Heart right ventricle (tissue), 16 donors: ENCODE measurements around the gene ADH6. TPM values are rescaled to one million over a fixed set of nuclear protein-coding genes. Genes with fewer than 3 reads are reported as not detected.

Source experiments
- ATAC-seq, 8 donors: fragments of 200-7000 bp; cut with Tn5 transposase; one replicate each; pipeline ENCODE4 v1.9.1; 2020; ENCODE audit warnings: mild to moderate bottlenecking in 8 of 8, moderate library complexity in 8 of 8, moderate number of reproducible peaks in 1 of 8
- DNase-seq, 2 donors: peaks; one replicate each; pipeline ENCODE4 v3.0.0-alpha.2; 2020
- H3K27ac ChIP-seq, 10 donors: fragments of 200-600 bp; sonication (generic) in 2 of 10; one replicate each; pipeline versions ENCODE4 v1.5.0 to v1.8.0; 2020 to 2022; ENCODE audit warnings: mild to moderate bottlenecking in 3 of 10
- H3K27me3 ChIP-seq, 7 donors: fragments of 200-600 bp; one replicate each; pipeline ENCODE4 v1.8.0; 2021 to 2022; ENCODE audit warnings: mild to moderate bottlenecking in 2 of 7
- H3K36me3 ChIP-seq, 9 donors: fragments of 200-600 bp; sonication (generic) in 1 of 9; one replicate each; pipeline versions ENCODE4 v1.5.0 to v1.8.0; 2020 to 2022; ENCODE audit warnings: mild to moderate bottlenecking in 2 of 9
- H3K4me1 ChIP-seq, 9 donors: fragments of 200-600 bp; sonication (generic) in 1 of 9; one replicate each; pipeline versions ENCODE4 v1.5.0 to v1.8.0; 2020 to 2022; ENCODE audit warnings: mild to moderate bottlenecking in 4 of 9
- H3K4me3 ChIP-seq, 10 donors: fragments of 200-600 bp; sonication (generic) in 2 of 10; one replicate each; pipeline versions ENCODE4 v1.5.0 to v1.8.0; 2020 to 2022; ENCODE audit warnings: mild to moderate bottlenecking in 7 of 10, moderate library complexity in 2 of 10
- H3K9me3 ChIP-seq, 11 donors: fragments of 200-600 bp in 10 of 11; sonication (generic) in 2 of 11; one replicate each; pipeline versions ENCODE4 v1.5.0 to v1.8.0; 2013 to 2022; ENCODE audit warnings: mild to moderate bottlenecking in 2 of 11, control low read depth in 1 of 11, moderate library complexity in 1 of 11
- WGBS, 2 donors: extraction: QIAGEN DNeasy Blood & Tissue Kit; methylation state at CpG; one replicate each; pipeline ENCODE4 v1.1.7; 2013; ENCODE audit warnings: inconsistent platforms in 1 of 2; 5-methylcytosine and 5-hydroxymethylcytosine counted together
- intact Hi-C, 10 donors: fragments of 100-400 bp; cut with DNase I; formaldehyde crosslinking; loops; one replicate each; pipeline versions ENCODE4 v1.11.1 to v1.14.2; 2022
- polyA plus RNA-seq, 2 donors: library from polyadenylated mRNA; stranded (reverse); fragments of 200-250 nt; gene quantifications; one replicate each; pipeline ENCODE4 v1.2.3, GENCODE V29; 2013
- total RNA-seq, 10 donors: library from RNA; stranded (reverse); fragmentation: NEBNext Ultra II Directional in 3 of 10; extraction: Animal tissue kit (Norgen Biotek cat#: 25700) in 3 of 10; gene quantifications; one replicate each; pipeline versions ENCODE4 v1.2.1 to v1.2.4, GENCODE V29; 2021 to 2023
- TF ChIP-seq, protein P1 (sequence below), 9 donors: fragments of 200-600 bp; sonication (generic) in 2 of 9; IDR thresholded peaks; one replicate each; pipeline versions ENCODE4 v1.5.0 to v1.8.0; 2021 to 2022; ENCODE audit warnings: antibody characterized with exemption in 9 of 9, mild to moderate bottlenecking in 5 of 9, moderate library complexity in 1 of 9
- donor health status: Arrhythmogenic right ventricular cardiomyopathy.
- donor health status: ischemic (EF 13 %, LVEDD 7.1; RV severe dilation, severe dysfunction).
- donor health status: healthy with polysubstance abuse.
- donor health status: DM: no; HTN: yes; CAD: no.
- donor health status: DM: no; HTN: no; CAD: no.
- donor health status: ischemic (EF 25% LVEDD 6.9; RV normal size, moderate dysfunction).
- donor health status: ischemic (EF 25% LVEDD 5.7; RV mildly dilated, moderate dysfunction).
- donor health status: healthy.
- donor health status: DM: yes; HTN: yes; CAD: no.
- donor health status: Ischemic cardiomyopathy.
- donor health status: ischemic (EF 35%, LVEDD 5.7; RV mildly dilated, moderate dysfunction).
- donor health status: nonischemic (EF 11% LVEDD 7.7; RV severe dilation, severe dysfunction).
- donor health status: DM: yes; HTN: yes; CAD: no.
- donor health status: PGD.
- donor health status: ischemic (EF 29% LVEDD 5.4; RV normal size, mild dysfunction).
- donor health status: nonischemic (EF 23%, LVEDD 6.1; RV moderate dilation, normal function).

ADH6 gene
- total and polyA plus RNA-seq, 12 donors = 0.08 TPM; not detected in 11

- ATAC-seq (no peak), DNase-seq (no peak)
- TF ChIP-seq, protein P1, sequence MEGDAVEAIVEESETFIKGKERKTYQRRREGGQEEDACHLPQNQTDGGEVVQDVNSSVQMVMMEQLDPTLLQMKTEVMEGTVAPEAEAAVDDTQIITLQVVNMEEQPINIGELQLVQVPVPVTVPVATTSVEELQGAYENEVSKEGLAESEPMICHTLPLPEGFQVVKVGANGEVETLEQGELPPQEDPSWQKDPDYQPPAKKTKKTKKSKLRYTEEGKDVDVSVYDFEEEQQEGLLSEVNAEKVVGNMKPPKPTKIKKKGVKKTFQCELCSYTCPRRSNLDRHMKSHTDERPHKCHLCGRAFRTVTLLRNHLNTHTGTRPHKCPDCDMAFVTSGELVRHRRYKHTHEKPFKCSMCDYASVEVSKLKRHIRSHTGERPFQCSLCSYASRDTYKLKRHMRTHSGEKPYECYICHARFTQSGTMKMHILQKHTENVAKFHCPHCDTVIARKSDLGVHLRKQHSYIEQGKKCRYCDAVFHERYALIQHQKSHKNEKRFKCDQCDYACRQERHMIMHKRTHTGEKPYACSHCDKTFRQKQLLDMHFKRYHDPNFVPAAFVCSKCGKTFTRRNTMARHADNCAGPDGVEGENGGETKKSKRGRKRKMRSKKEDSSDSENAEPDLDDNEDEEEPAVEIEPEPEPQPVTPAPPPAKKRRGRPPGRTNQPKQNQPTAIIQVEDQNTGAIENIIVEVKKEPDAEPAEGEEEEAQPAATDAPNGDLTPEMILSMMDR (IDR thresholded peaks at IDR 0.05) = no peak
- no peak overlapping the region for H3K27ac ChIP-seq
- no peaks in the 10 kb centered on the region for H3K36me3 ChIP-seq
- no peak overlapping the region for H3K4me3 ChIP-seq
- H3K9me3 ChIP-seq = peaks cover 0 to 10% (median 0%) of the 10 kb centered on the region in 11 donors
- no peaks in the 10 kb centered on the region for H3K4me1 ChIP-seq
- WGBS, 2 donors = 31 to 47% methylated on average over 1 of the region's 1 CpG
- intact Hi-C loops = no loop called here
- H3K27me3 ChIP-seq = no peaks in the 10 kb centered on the region
Observed at GRCh38 chr4:99219479-99219878, 433 bp upstream of the ADH6 start.

GRCh38 chr4:99215521-99215920 lies 3.5 kb downstream of the ADH6 start:
- H3K9me3 ChIP-seq = peaks cover 0 to 6% (median 0%) of the 10 kb centered on the region in 11 donors
- H3K4me3 ChIP-seq = no peak overlapping the region
- no peaks in the 10 kb centered on the region for H3K27me3 ChIP-seq
- intact Hi-C loops = no loop called here
- 75 to 87% methylated on average over 3 of the region's 3 CpGs for WGBS, 2 donors
- H3K36me3 ChIP-seq = no peaks in the 10 kb centered on the region
- no peak overlapping the region for H3K27ac ChIP-seq
- TF ChIP-seq, protein P1 (IDR thresholded peaks at IDR 0.05) = no peak
- ATAC-seq (no peak), DNase-seq (no peak)
- H3K4me1 ChIP-seq = no peaks in the 10 kb centered on the region

DNA sequence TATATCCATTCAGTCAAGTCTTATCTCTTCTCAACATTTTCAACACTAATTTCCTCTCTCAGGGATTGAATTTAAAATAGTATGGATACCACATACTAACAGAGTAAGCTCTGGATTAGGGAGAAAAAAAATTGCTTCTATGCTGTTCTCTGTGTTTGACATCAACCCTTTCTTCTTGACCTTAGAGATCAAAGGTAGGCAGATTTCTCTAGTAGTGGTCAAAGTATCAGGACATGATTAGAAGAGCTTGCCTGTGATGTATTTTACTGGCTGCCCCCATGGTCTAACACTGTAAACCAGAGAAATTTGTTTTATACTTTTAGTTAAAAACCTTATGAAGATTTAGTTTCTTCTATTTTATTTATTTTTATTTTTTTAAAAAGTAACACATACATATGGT lies 8.3 kb downstream of the ADH6 start:
- no peak for ATAC-seq
- no peaks in the 10 kb centered on the region for H3K9me3 ChIP-seq

DNA sequence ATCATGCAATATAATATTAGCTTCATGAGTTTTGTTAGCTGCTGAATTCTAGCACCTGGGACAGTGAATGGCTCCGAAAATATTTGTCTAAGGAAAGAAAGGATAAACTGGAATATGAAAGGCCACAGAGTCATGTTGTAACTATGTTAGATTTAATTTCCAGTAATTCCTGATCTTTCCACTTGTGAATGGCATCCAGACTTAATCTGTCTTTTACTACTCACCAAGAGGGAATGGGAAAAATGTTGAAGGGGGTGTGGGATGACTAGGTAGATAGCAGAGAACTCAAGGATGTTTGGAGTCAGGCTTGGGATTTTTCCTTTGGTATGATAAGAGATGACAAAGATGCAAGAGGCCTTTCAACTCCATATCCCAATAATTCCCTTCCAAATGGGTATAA lies 9.4 kb downstream of the ADH6 start:
- intact Hi-C loops = loop anchor here in 5 of 10 donors (10.0 kb wide), 3 partner anchors 95 to 195 kb away; partner anchors contain the start of gene ADH1B (in 1 of the 5)
- Histone ChIP-seq H3K4me1 (peaks cover 0 to 4% (median 0%) of the 10 kb centered on the region in 9 donors), H3K4me3 (no peak overlapping the region), H3K36me3 (no peaks in the 10 kb centered on the region), H3K9me3 (no peaks in the 10 kb centered on the region), H3K27me3 (no peaks in the 10 kb centered on the region), H3K27ac (no peak overlapping the region)
- 83 to 89% methylated on average over 1 of the region's 1 CpG for WGBS, 2 donors
- ATAC-seq (no peak), DNase-seq (no peak)
- TF ChIP-seq, protein P1 (IDR thresholded peaks at IDR 0.05) = no peak

More for the DNA sequence above, 8.3 kb downstream of the ADH6 start:
- H3K36me3 ChIP-seq = no peaks in the 10 kb centered on the region
- H3K27me3 ChIP-seq = no peaks in the 10 kb centered on the region
- no peaks in the 10 kb centered on the region for H3K4me1 ChIP-seq
- TF ChIP-seq, protein P1 (IDR thresholded peaks at IDR 0.05) = no peak
- intact Hi-C loops = no loop called here
- no peak for DNase-seq
- no peak overlapping the region for H3K4me3 ChIP-seq
- no peak overlapping the region for H3K27ac ChIP-seq
